Measurements from ENCODE around the gene NT5E.

DNA sequence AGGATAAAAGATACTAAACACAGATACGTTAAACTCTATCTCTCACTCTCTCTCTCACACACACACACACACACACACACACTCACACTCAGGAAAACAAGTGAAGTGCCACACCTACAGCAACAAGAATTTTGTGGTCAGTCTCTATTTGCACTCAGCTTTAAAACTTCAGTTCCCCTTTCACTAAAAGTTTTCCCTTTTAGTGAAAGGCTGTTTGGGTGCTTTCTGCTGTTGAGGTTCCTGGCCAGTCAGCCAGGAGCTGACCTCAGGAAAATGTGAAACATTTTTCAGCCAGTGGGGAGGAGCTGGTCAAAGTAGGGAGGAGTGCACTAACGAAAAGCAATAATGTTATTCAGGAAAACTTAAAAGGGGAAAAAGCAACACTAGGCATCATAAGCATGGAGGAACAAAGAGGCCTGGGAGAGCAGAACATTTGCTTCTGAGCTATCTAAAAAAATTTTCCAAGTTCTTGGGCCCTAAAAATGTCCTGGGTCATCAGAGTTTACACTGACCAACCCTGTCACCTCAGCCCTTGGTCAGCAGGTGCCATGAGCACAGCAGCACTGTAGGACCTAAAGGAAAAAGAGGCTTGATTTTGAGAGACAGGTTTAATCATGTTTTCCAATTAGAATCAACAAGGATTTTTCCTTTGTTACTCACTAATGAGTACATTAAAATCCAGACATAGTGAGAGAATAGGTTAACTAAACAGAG lies 30.7 kb upstream of the NT5E start:
- TF ChIP-seq POLR2AphosphoS5 (IDR thresholded peaks at IDR 0.05; ENCODE audit: low read depth, low read length) (no peak), POLR2A (IDR thresholded peaks at IDR 0.05; ENCODE audit: low read depth, low read length) (no peak), TAF1 (IDR thresholded peaks at IDR 0.05; ENCODE audit: low read depth, low read length) (no peak), POU2F2 (IDR thresholded peaks at IDR 0.05; ENCODE audit: low read depth, low read length) (no peak), SPI1 (IDR thresholded peaks at IDR 0.05; ENCODE audit: low read depth, low read length) (peak; percentile 87), PAX5 (IDR thresholded peaks at IDR 0.05; ENCODE audit: insufficient read depth, low read length, severe bottlenecking) (no peak)

All from GM12891 (cell line).